22Rv1 (cell line): ENCODE data around the gene PSD2.

Source experiments
- ZFX ChIP-seq: fragments of 450-650 bp; IDR thresholded peaks from 2 replicates; pipeline ENCODE4 v1.6.1; 2017; ENCODE audit warnings: antibody characterized with exemption, borderline replicate concordance
- TF ChIP-seq, protein P1 (sequence below): fragments of 450-650 bp; IDR thresholded peaks from 2 replicates; pipeline ENCODE4 v1.5.1; 2017; ENCODE audit warnings: mild to moderate bottlenecking

DNA sequence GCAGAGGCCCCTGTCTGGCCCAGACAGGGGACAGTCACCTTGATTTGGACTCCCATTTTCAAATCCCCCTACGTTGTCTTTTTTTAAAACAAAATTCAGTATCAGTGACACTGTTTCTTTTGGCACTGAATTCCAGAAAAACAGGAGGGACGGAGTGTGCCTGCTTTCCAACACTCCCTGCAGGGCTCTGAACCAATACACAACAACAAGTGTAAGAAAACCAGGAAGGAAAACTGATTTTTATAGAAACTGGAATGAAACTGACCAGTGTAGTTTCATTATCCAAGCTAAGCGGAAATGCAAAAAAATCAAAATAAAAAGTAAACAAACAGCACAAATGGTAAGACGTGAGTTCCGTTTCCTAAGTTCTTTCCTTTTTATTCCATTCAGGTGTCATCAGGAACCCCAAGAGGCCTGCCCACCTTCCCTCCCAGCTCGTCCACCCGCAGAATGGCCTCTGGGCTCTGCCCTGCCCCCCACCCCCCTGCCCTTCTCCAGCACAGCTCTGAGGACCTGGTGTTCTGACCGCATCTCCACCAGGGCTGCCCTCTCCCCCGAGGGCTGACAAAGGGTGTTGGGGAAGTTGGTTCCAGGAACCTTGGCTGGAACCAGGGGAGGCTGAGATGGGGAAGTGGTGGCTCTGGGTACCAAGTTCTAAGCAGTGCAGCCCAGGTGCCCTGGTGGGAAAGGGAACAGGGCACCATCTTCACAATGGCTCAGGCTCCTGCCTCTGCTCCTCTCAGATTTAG lies 73.6 kb downstream of the PSD2 start:
- TF ChIP-seq, protein P1, sequence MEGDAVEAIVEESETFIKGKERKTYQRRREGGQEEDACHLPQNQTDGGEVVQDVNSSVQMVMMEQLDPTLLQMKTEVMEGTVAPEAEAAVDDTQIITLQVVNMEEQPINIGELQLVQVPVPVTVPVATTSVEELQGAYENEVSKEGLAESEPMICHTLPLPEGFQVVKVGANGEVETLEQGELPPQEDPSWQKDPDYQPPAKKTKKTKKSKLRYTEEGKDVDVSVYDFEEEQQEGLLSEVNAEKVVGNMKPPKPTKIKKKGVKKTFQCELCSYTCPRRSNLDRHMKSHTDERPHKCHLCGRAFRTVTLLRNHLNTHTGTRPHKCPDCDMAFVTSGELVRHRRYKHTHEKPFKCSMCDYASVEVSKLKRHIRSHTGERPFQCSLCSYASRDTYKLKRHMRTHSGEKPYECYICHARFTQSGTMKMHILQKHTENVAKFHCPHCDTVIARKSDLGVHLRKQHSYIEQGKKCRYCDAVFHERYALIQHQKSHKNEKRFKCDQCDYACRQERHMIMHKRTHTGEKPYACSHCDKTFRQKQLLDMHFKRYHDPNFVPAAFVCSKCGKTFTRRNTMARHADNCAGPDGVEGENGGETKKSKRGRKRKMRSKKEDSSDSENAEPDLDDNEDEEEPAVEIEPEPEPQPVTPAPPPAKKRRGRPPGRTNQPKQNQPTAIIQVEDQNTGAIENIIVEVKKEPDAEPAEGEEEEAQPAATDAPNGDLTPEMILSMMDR: no peak
- no peak for TF ChIP-seq ZFX
